Measurements from ENCODE around the gene PLP1. TPM values are rescaled to one million over a fixed set of nuclear protein-coding genes. Genes with fewer than 3 reads are reported as not detected.

PLP1 gene
- polyA plus RNA-seq, 2 of the 4 experiments (the other 2 are of a cell fraction): not detected

GRCh38 chrX:103773445-103773844, 3.2 kb upstream of the PLP1 start:
- POLR2A ChIA-PET: no interaction called here
- 17% methylated on average over 3 of the region's 3 CpGs for WGBS (ENCODE audit: missing lambda C conversion rate)
- ATAC-seq (no peak; a peak in 1 of 6 replicates), FAIRE-seq (no peak), DNase-seq (ENCODE audit: low read depth in 1 of 2, low spot score in 1 of 2) (no peak)
- no peak overlapping the region for H3K27ac ChIP-seq
- TF ChIP-seq NR3C1 (IDR thresholded peaks at IDR 0.05): no peak
- TF ChIP-seq BCL3 (IDR thresholded peaks at IDR 0.05): no peak
- TF ChIP-seq HEYL (CRISPR knock-in tag; IDR thresholded peaks at IDR 0.05): no peak
- TF ChIP-seq MAZ (IDR thresholded peaks at IDR 0.05; ENCODE audit: borderline replicate concordance, low read depth, low read length): no peak
- no peak for TF ChIP-seq CBX8 (IDR thresholded peaks at IDR 0.05)
- no peak overlapping the region for H3K4me2 ChIP-seq
- H3K4me1 ChIP-seq: no peaks in the 10 kb centered on the region
- H3K4me3 ChIP-seq: no peak overlapping the region
- CTCF ChIA-PET: interaction anchor here (0.6 to 2.5 kb wide), 13 partner anchors 12 to 888 kb away, joined by 3 to 9 read pairs (median 4); partner anchors contain the start of gene TMEM31
- H3K9me3 ChIP-seq: no peaks in the 10 kb centered on the region

GRCh38 chrX:103774070-103774642, 2.5 kb upstream of the PLP1 start:
- WGBS (ENCODE audit: missing lambda C conversion rate): 3% methylated on average over 6 of the region's 6 CpGs
- H3K4me1 ChIP-seq: no peaks in the 10 kb centered on the region
- H3K4me2 ChIP-seq: no peak overlapping the region
- ChIA-PET POLR2A (no interaction called here), CTCF (interaction anchor here (0.6 to 2.5 kb wide), 16 partner anchors 10 to 888 kb away, joined by 3 to 9 read pairs (median 4); partner anchors contain the start of gene TMEM31)
- peak; percentile 12 to 42 for DNase-seq (ENCODE audit: low read depth in 1 of 2, low spot score in 1 of 2)
- no peak for TF ChIP-seq ESRRA (IDR thresholded peaks at IDR 0.05; ENCODE audit: borderline replicate concordance, low read length)
- peak; percentile 41; the same call in 2 of the 3 replicates for TF ChIP-seq CTCF (IDR thresholded peaks at IDR 0.05)
- TF ChIP-seq RAD21 (conservative IDR thresholded peaks at IDR 0.05 in 1 of 2, IDR thresholded peaks at IDR 0.05 in 1 of 2): peak; percentile 55 to 61
- no peak for TF ChIP-seq FOSL2 (IDR thresholded peaks at IDR 0.05)
- TF ChIP-seq FOSL2 (CRISPR knock-in tag; IDR thresholded peaks at IDR 0.05): no peak
- TF ChIP-seq SMC3 (IDR thresholded peaks at IDR 0.05): peak; percentile 43
- TF ChIP-seq KDM5A (IDR thresholded peaks at IDR 0.05): no peak
- TF ChIP-seq BCL3 (IDR thresholded peaks at IDR 0.05): no peak
- no peak overlapping the region for H3K4me3 ChIP-seq
- no peak overlapping the region for H3K27ac ChIP-seq
- no peak for FAIRE-seq
- peak; percentile 86 to 94 for ATAC-seq
- H3K9me3 ChIP-seq: no peaks in the 10 kb centered on the region

- Histone ChIP-seq H3K4me3 (no peak overlapping the region), H3K4me2 (no peak overlapping the region), H3K4me1 (no peaks in the 10 kb centered on the region), H3K27ac (no peak overlapping the region), H3K9me3 (no peaks in the 10 kb centered on the region)
- 17% methylated on average over 6 of the region's 6 CpGs for WGBS (ENCODE audit: missing lambda C conversion rate)
- ChIA-PET CTCF (no interaction called here), POLR2A (interaction anchor here (0.6 kb wide), 1 partner anchor 143 kb away, joined by 7 read pairs; no protein-coding TSS in a partner anchor)
- ATAC-seq (no peak), FAIRE-seq (no peak), DNase-seq (ENCODE audit: low read depth in 1 of 2, low spot score in 1 of 2) (no peak)
- TF ChIP-seq PBX3 (IDR thresholded peaks at IDR 0.05): no peak
- TF ChIP-seq HOXB13 (CRISPR knock-in tag; IDR thresholded peaks at IDR 0.05; ENCODE audit: low read depth): no peak
- TF ChIP-seq EHF (CRISPR knock-in tag; IDR thresholded peaks at IDR 0.05): no peak
- TF ChIP-seq BCL3 (IDR thresholded peaks at IDR 0.05): no peak
- no peak for TF ChIP-seq RARB (CRISPR knock-in tag; IDR thresholded peaks at IDR 0.05)
- TF ChIP-seq HES2 (IDR thresholded peaks at IDR 0.05): no peak
- TF ChIP-seq JUN (IDR thresholded peaks at IDR 0.05): no peak
- no peak for TF ChIP-seq ESRRA (IDR thresholded peaks at IDR 0.05; ENCODE audit: borderline replicate concordance, low read length)
- no peak for TF ChIP-seq CHD4 (IDR thresholded peaks at IDR 0.05; ENCODE audit: borderline replicate concordance)
- no peak for TF ChIP-seq CHD2 (IDR thresholded peaks at IDR 0.05; ENCODE audit: low read length, partially characterized antibody)
- no peak for TF ChIP-seq SMC3 (IDR thresholded peaks at IDR 0.05)
- no peak for TF ChIP-seq ZFP36 (IDR thresholded peaks at IDR 0.05; ENCODE audit: borderline replicate concordance, partially characterized antibody)
- no peak for TF ChIP-seq ZSCAN20 (CRISPR knock-in tag; IDR thresholded peaks at IDR 0.05)
- no peak for TF ChIP-seq HEYL (CRISPR knock-in tag; IDR thresholded peaks at IDR 0.05)
- no peak for TF ChIP-seq HMGXB4 (CRISPR knock-in tag; IDR thresholded peaks at IDR 0.05; ENCODE audit: borderline replicate concordance)
Measured at GRCh38 chrX:103779141-103779789, 2.6 kb downstream of the PLP1 start.

All from A549 (cell line).